H9 (cell line): ENCODE measurements around the gene CREG2. TPM values are rescaled to one million over a fixed set of nuclear protein-coding genes. Genes with fewer than 3 reads are reported as not detected.

Experiments used
- DNase-seq: peaks from one replicate; pipeline ENCODE4 v3.0.0-alpha.2; 2017
- H2AFZ ChIP-seq: one replicate; pipeline ENCODE4 v1.6.1; 2013; ENCODE audit warnings: mild to moderate bottlenecking, low read length, control low read depth, moderate library complexity
- H2AK5ac ChIP-seq: 2 replicates; pipeline ENCODE4 v1.6.1; 2013; ENCODE audit warnings: low read length, control low read depth, mixed read lengths; ENCODE audit not compliant: insufficient read length
- H2BK120ac ChIP-seq: one replicate; pipeline ENCODE4 v1.6.1; 2013; ENCODE audit warnings: low read depth, mild to moderate bottlenecking, low read length, control low read depth, inconsistent platforms; ENCODE audit not compliant: poor library complexity, severe bottlenecking
- H2BK12ac ChIP-seq: 2 replicates; pipeline ENCODE4 v1.6.1; 2013; ENCODE audit warnings: low read length, control low read depth, mixed read lengths, low read depth; ENCODE audit not compliant: insufficient read length
- H2BK15ac ChIP-seq: 2 replicates; pipeline ENCODE4 v1.6.1; 2013; ENCODE audit warnings: low read depth, low read length, control low read depth
- H2BK20ac ChIP-seq: one replicate; pipeline ENCODE4 v1.6.1; 2013; ENCODE audit warnings: low read depth, mild to moderate bottlenecking, low read length, control low read depth, inconsistent platforms; ENCODE audit not compliant: poor library complexity, severe bottlenecking
- H2BK5ac ChIP-seq: 2 replicates; pipeline ENCODE4 v1.6.1; 2013; ENCODE audit warnings: low read length, control low read depth, mixed read lengths; ENCODE audit not compliant: insufficient read length
- H3K14ac ChIP-seq: 2 replicates; pipeline ENCODE4 v1.6.1; 2013; ENCODE audit warnings: low read length, control low read depth; ENCODE audit not compliant: insufficient read depth
- H3K18ac ChIP-seq: 2 replicates; pipeline ENCODE4 v1.6.1; 2013; ENCODE audit warnings: low read depth, mild to moderate bottlenecking, mixed read lengths, low read length, control low read depth; ENCODE audit not compliant: insufficient read length
- H3K23ac ChIP-seq: 2 replicates; pipeline ENCODE4 v1.6.1; 2013; ENCODE audit warnings: low read length, control low read depth, mixed read lengths, low read depth; ENCODE audit not compliant: insufficient read length
- H3K23me2 ChIP-seq: 2 replicates; pipeline ENCODE4 v1.6.1; 2013; ENCODE audit warnings: low read depth, mild to moderate bottlenecking, mixed read lengths, low read length, control low read depth; ENCODE audit not compliant: insufficient read length, poor library complexity, severe bottlenecking
- H3K27ac ChIP-seq: 2 replicates; pipeline ENCODE4 v1.5.1; 2013; ENCODE audit warnings: low read length, control low read depth, mixed read lengths, low read depth; ENCODE audit not compliant: insufficient read length
- H3K27me3 ChIP-seq: 2 replicates; pipeline ENCODE4 v1.6.1; 2013; ENCODE audit warnings: low read length, control low read depth, inconsistent platforms; ENCODE audit not compliant: insufficient read depth
- H3K4ac ChIP-seq: 2 replicates; pipeline ENCODE4 v1.6.1; 2013; ENCODE audit warnings: low read depth, mild to moderate bottlenecking, control low read depth, inconsistent platforms, low read length, moderate library complexity
- H3K4me1 ChIP-seq: 2 replicates; pipeline ENCODE4 v1.6.1; 2013; ENCODE audit warnings: low read length, control low read depth, inconsistent platforms; ENCODE audit not compliant: insufficient read depth
- H3K4me2 ChIP-seq: 2 replicates; pipeline ENCODE4 v1.6.1; 2013; ENCODE audit warnings: low read length, control low read depth, mixed read lengths; ENCODE audit not compliant: insufficient read length, insufficient read depth
- H3K56ac ChIP-seq: 2 replicates; pipeline ENCODE4 v1.6.1; 2013; ENCODE audit warnings: low read depth, mild to moderate bottlenecking, mixed read lengths, low read length, control low read depth; ENCODE audit not compliant: insufficient read length
- H3K79me1 ChIP-seq: 2 replicates; pipeline ENCODE4 v1.6.1; 2013; ENCODE audit warnings: low read depth, mild to moderate bottlenecking, moderate library complexity, low read length, control low read depth, inconsistent platforms; ENCODE audit not compliant: insufficient read depth, poor library complexity, severe bottlenecking
- H3K79me2 ChIP-seq: 2 replicates; pipeline ENCODE4 v1.6.1; 2013; ENCODE audit warnings: low read length, control low read depth, inconsistent platforms; ENCODE audit not compliant: insufficient read depth
- H3K9ac ChIP-seq: 2 replicates; pipeline ENCODE4 v1.6.1; 2013; ENCODE audit warnings: low read length, control low read depth, mixed read lengths; ENCODE audit not compliant: insufficient read length; ENCODE audit errors: extremely low read depth
- H3K9me3 ChIP-seq: one replicate; pipeline ENCODE4 v1.6.1; 2013; ENCODE audit warnings: low read depth, low read length, inconsistent platforms; ENCODE audit not compliant: control insufficient read depth
- H3T11ph ChIP-seq: one replicate; pipeline ENCODE4 v1.6.1; 2013; ENCODE audit warnings: mild to moderate bottlenecking, low read length, control low read depth, inconsistent platforms
- H4K20me1 ChIP-seq: one replicate; pipeline ENCODE4 v1.6.1; 2013; ENCODE audit not compliant: control insufficient read depth, insufficient read length, insufficient read depth
- H4K5ac ChIP-seq: 2 replicates; pipeline ENCODE4 v1.6.1; 2013; ENCODE audit warnings: low read depth, mild to moderate bottlenecking, mixed read lengths, low read length, control low read depth; ENCODE audit not compliant: insufficient read length
- H4K8ac ChIP-seq: replicated peaks from 2 replicates; pipeline ENCODE4 v1.6.1; 2013; ENCODE audit warnings: low read length, control low read depth, mixed read lengths, low read depth; ENCODE audit not compliant: insufficient read length
- H4K91ac ChIP-seq: 2 replicates; pipeline ENCODE4 v1.6.1; 2013; ENCODE audit warnings: low read depth, mild to moderate bottlenecking, moderate library complexity, mixed read lengths, low read length, control low read depth; ENCODE audit not compliant: insufficient read length
- H3K27ac Mint-ChIP-seq, 3 experiments: 2 replicates in 2 of 3; 3 replicates in 1 of 3; pipeline ENCODE4 v1.8.0; 2020 to 2021; ENCODE audit warnings: mixed read lengths in 3 of 3, mild to moderate bottlenecking in 1 of 3, moderate library complexity in 1 of 3
- H3K27me3 Mint-ChIP-seq: 2 replicates; pipeline ENCODE4 v1.8.0; 2021; ENCODE audit warnings: low read depth, mild to moderate bottlenecking, moderate library complexity, mixed read lengths
- H3K36me3 Mint-ChIP-seq, 3 experiments: 2 replicates in 2 of 3; 3 replicates in 1 of 3; pipeline ENCODE4 v1.8.0; 2020 to 2021; ENCODE audit warnings: low read depth in 3 of 3, mixed read lengths in 3 of 3; ENCODE audit not compliant: insufficient read depth in 1 of 3
- H3K4me1 Mint-ChIP-seq, 2 experiments: 2 replicates each; pipeline ENCODE4 v1.8.0; 2020; ENCODE audit warnings: mixed read lengths in 2 of 2
- H3K4me3 Mint-ChIP-seq, 2 experiments: 2 replicates in 1 of 2; 3 replicates in 1 of 2; pipeline ENCODE4 v1.8.0; 2020 to 2021; ENCODE audit warnings: mild to moderate bottlenecking in 2 of 2, mixed read lengths in 2 of 2, moderate library complexity in 1 of 2
- H3K9me3 Mint-ChIP-seq, 2 experiments: 2 replicates in 1 of 2; 3 replicates in 1 of 2; pipeline ENCODE4 v1.8.0; 2020; ENCODE audit warnings: mild to moderate bottlenecking in 2 of 2, mixed read lengths in 2 of 2, moderate library complexity in 1 of 2
- CTCF ChIP-seq: fragments of 200-600 bp; sonication (generic); conservative IDR thresholded peaks from 3 replicates; pipeline ENCODE4 v1.8.0; 2021; ENCODE audit warnings: antibody characterized with exemption, mild to moderate bottlenecking
- WGBS: extraction: QIAGEN DNeasy Blood & Tissue Kit; methylation state at CpG from one replicate; pipeline ENCODE4 v1.1.7; 2013; ENCODE audit warnings: missing lambda C conversion rate, low lambda C conversion rate, mixed read lengths; ENCODE audit not compliant: insufficient read length; ENCODE audit errors: extremely low coverage; 5-methylcytosine and 5-hydroxymethylcytosine counted together
- total RNA-seq: library from RNA; stranded (reverse); gene quantifications from 2 replicates; pipeline ENCODE4 v1.2.1, GENCODE V29; 2021

Gene CREG2
- total RNA-seq, 1 experiment from 2014 or later: 0.77 TPM

- Histone ChIP-seq H3K27ac (no peak overlapping the region), H3K56ac (no peak overlapping the region), H3K18ac (no peak overlapping the region), H2BK5ac (no peak overlapping the region), H2AK5ac (no peak overlapping the region), H2BK20ac (no peak overlapping the region), H3K4me1 (no peaks in the 10 kb centered on the region), H3K23ac (no peak overlapping the region), H3K79me1 (no peaks in the 10 kb centered on the region), H3K23me2 (no peaks in the 10 kb centered on the region), H3T11ph (no peak overlapping the region), H2BK15ac (no peak overlapping the region), H2BK120ac (no peak overlapping the region), H4K20me1 (no peaks in the 10 kb centered on the region), H2BK12ac (no peak overlapping the region), H3K9ac (no peak overlapping the region), H2AFZ (no peak overlapping the region), H3K4me2 (no peak overlapping the region), H4K91ac (no peak overlapping the region), H4K8ac (no peak overlapping the region), H3K14ac (no peak overlapping the region), H3K79me2 (no peaks in the 10 kb centered on the region), H3K9me3 (no peaks in the 10 kb centered on the region), H3K27me3 (no peaks in the 10 kb centered on the region), H4K5ac (no peak overlapping the region), H3K4ac (no peak overlapping the region)
- no peak overlapping the region for H3K27ac Mint-ChIP-seq
- peaks cover 0 to 9% (median 0%) of the 10 kb centered on the region in 3 experiments; a peak in 1 of 7 replicates for H3K36me3 Mint-ChIP-seq
- DNase-seq: no peak
- H3K4me1 Mint-ChIP-seq: peaks cover 0 to under 1% of the 10 kb centered on the region in 2 experiments; a peak in 1 of 4 replicates
- no peak for TF ChIP-seq CTCF
- H3K9me3 Mint-ChIP-seq: peaks cover 8 to 10% of the 10 kb centered on the region in 2 experiments
- no peak overlapping the region for H3K4me3 Mint-ChIP-seq
- no CpG with 5 or more reads among the region's 5 CpGs for WGBS
- no peaks in the 10 kb centered on the region; the same call in 1 of the 2 replicates for H3K27me3 Mint-ChIP-seq
Observed at GRCh38 chr2:101416609-101417008, 29.3 kb upstream of the CREG2 start.
